Measurements from ENCODE around the gene CEP57. TPM values are rescaled to one million over a fixed set of nuclear protein-coding genes. Genes with fewer than 3 reads are reported as not detected.

The CEP57 gene
- total RNA-seq, 2 experiments from 2014 or later, result 43.5 to 46.6 TPM

DNA sequence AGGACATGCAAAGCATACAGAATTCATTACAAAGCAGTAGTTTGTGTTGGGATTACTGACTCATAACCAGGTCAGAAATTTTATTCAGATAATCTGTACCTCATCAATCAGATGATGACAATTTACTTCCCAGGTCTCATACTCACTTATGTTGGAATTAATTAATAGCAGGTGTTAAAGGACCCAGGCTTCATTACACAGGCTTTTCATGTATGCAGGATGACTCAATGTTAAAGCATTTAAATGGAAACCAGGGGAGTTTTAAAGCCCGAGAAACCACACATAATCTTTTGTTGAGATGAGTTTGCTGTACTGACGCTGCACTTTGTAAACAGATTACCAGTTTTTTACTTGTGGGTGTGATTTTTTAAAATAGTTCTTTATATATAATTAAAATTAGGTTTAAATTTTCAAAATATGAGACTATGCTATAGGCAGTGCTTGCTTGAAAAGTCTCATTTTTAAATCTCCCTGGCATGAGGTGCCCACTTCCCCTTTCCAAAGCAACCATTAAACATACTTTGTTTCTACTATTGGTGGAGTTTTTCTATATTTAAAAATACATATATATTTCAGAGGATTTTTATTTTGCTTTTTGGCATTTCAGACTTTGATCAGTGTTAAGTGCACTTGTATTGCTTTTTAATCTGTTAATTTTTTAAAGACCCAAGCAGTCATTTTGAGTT is 41.0 kb downstream of the CEP57 start:
- Histone ChIP-seq H3K27ac (ENCODE audit: low read depth in 1 of 2, low read length in 2 of 2) (no peak overlapping the region), H3K36me3 (ENCODE audit: insufficient read depth, low read length) (peaks cover 58% of the 10 kb centered on the region), H3K4me1 (ENCODE audit: insufficient read depth, low read length) (no peaks in the 10 kb centered on the region), H3K4me3 (ENCODE audit: low read length) (no peak overlapping the region), H3K9me3 (ENCODE audit: control insufficient read depth in 1 of 2, insufficient read depth in 1 of 2, low read length in 2 of 2) (no peaks in the 10 kb centered on the region), H3K27me3 (ENCODE audit: control insufficient read depth in 1 of 2, insufficient read depth in 2 of 2, low read length in 2 of 2) (no peaks in the 10 kb centered on the region)
- Mint-ChIP-seq H3K4me1 (ENCODE audit: low read depth) (no peaks in the 10 kb centered on the region), H3K36me3 (ENCODE audit: low read depth) (peaks cover 78% of the 10 kb centered on the region), H3K27me3 (no peaks in the 10 kb centered on the region), H3K4me3 (no peak overlapping the region), H3K9me3 (no peaks in the 10 kb centered on the region), H3K27ac (no peak overlapping the region)
- intact Hi-C loops (cut with DNase I, micrococcal nuclease), result no loop called here
- CTCF ChIA-PET, result no interaction called here
- POLR2A ChIA-PET, result interaction anchor here (0.6 kb wide), 1 partner anchor 573 kb away, joined by 3 read pairs; no protein-coding TSS in a partner anchor
- ATAC-seq (ENCODE audit: poor library complexity), result no peak
- DNase-seq, result no peak
- TF ChIP-seq, protein P1, sequence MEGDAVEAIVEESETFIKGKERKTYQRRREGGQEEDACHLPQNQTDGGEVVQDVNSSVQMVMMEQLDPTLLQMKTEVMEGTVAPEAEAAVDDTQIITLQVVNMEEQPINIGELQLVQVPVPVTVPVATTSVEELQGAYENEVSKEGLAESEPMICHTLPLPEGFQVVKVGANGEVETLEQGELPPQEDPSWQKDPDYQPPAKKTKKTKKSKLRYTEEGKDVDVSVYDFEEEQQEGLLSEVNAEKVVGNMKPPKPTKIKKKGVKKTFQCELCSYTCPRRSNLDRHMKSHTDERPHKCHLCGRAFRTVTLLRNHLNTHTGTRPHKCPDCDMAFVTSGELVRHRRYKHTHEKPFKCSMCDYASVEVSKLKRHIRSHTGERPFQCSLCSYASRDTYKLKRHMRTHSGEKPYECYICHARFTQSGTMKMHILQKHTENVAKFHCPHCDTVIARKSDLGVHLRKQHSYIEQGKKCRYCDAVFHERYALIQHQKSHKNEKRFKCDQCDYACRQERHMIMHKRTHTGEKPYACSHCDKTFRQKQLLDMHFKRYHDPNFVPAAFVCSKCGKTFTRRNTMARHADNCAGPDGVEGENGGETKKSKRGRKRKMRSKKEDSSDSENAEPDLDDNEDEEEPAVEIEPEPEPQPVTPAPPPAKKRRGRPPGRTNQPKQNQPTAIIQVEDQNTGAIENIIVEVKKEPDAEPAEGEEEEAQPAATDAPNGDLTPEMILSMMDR (IDR thresholded peaks at IDR 0.05), result no peak

DNA sequence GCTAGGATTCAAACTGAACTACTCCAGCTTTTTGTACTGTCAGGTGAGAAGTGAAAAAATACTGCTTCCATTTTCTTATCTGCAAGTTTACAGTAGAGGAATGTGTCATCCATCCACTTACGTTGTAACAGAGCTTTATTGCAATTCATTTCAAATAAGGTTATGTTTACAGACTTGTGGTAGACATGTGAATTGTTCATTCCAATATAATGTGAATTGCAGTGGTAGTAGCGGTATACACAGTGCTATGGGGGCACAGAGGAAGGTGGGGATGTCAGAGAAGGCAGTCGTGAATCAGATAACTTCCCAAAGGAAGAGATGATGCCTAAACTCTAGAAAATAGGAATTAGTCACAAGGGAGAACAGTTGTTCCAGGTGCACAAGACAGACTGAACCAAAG is 42.5 kb downstream of the CEP57 start:
- H3K27me3 ChIP-seq (ENCODE audit: control insufficient read depth in 1 of 2, insufficient read depth in 2 of 2, low read length in 2 of 2), result no peaks in the 10 kb centered on the region
- Mint-ChIP-seq H3K9me3 (no peaks in the 10 kb centered on the region), H3K36me3 (ENCODE audit: low read depth) (peaks cover 74% of the 10 kb centered on the region), H3K4me3 (no peak overlapping the region), H3K27me3 (no peaks in the 10 kb centered on the region), H3K4me1 (ENCODE audit: low read depth) (no peaks in the 10 kb centered on the region), H3K27ac (no peak overlapping the region)
- DNase-seq (no peak), ATAC-seq (ENCODE audit: poor library complexity) (no peak)
- H3K9me3 ChIP-seq (ENCODE audit: control insufficient read depth in 1 of 2, insufficient read depth in 1 of 2, low read length in 2 of 2), result no peaks in the 10 kb centered on the region
- H3K36me3 ChIP-seq (ENCODE audit: insufficient read depth, low read length), result peaks cover 56% of the 10 kb centered on the region
- intact Hi-C loops (cut with DNase I, micrococcal nuclease), result no loop called here
- POLR2A ChIA-PET, result interaction anchor here (0.9 kb wide), 1 partner anchor 43 kb away, joined by 5 read pairs; the partner anchor contains the start of genes CEP57 and FAM76B
- TF ChIP-seq, protein P1 (IDR thresholded peaks at IDR 0.05), result no peak
- H3K27ac ChIP-seq (ENCODE audit: low read depth in 1 of 2, low read length in 2 of 2), result no peak overlapping the region
- no peaks in the 10 kb centered on the region for H3K4me1 ChIP-seq (ENCODE audit: insufficient read depth, low read length)
- H3K4me3 ChIP-seq (ENCODE audit: low read length), result no peak overlapping the region
- CTCF ChIA-PET, result no interaction called here

GRCh38 chr11:95833378-95833777 is 43.1 kb downstream of the CEP57 start:
- ChIA-PET POLR2A (no interaction called here), CTCF (no interaction called here)
- Mint-ChIP-seq H3K4me3 (no peak overlapping the region), H3K9me3 (no peaks in the 10 kb centered on the region), H3K27ac (no peak overlapping the region), H3K4me1 (ENCODE audit: low read depth) (no peaks in the 10 kb centered on the region), H3K36me3 (ENCODE audit: low read depth) (peaks cover 71% of the 10 kb centered on the region), H3K27me3 (no peaks in the 10 kb centered on the region)
- no peaks in the 10 kb centered on the region for H3K4me1 ChIP-seq (ENCODE audit: insufficient read depth, low read length)
- DNase-seq (no peak), ATAC-seq (ENCODE audit: poor library complexity) (no peak)
- H3K4me3 ChIP-seq (ENCODE audit: low read length), result no peak overlapping the region
- H3K27me3 ChIP-seq (ENCODE audit: control insufficient read depth in 1 of 2, insufficient read depth in 2 of 2, low read length in 2 of 2), result no peaks in the 10 kb centered on the region
- no peak overlapping the region for H3K27ac ChIP-seq (ENCODE audit: low read depth in 1 of 2, low read length in 2 of 2)
- intact Hi-C loops (cut with DNase I, micrococcal nuclease), result no loop called here
- H3K36me3 ChIP-seq (ENCODE audit: insufficient read depth, low read length), result peaks cover 56% of the 10 kb centered on the region
- no peaks in the 10 kb centered on the region for H3K9me3 ChIP-seq (ENCODE audit: control insufficient read depth in 1 of 2, insufficient read depth in 1 of 2, low read length in 2 of 2)
- TF ChIP-seq, protein P1 (IDR thresholded peaks at IDR 0.05), result no peak
